DOHH2 (cell line): Measurements from ENCODE around the gene SNRNP40.

Source experiments
- H3F3A ChIP-seq: fragments of 200-600 bp; sonication (generic), shearing (Covaris generic); 2 replicates; pipeline ENCODE4 v1.6.0; 2016; ENCODE audit warnings: antibody characterized with exemption, mild to moderate bottlenecking; ENCODE audit not compliant: control insufficient read depth, insufficient read depth
- H3K27ac ChIP-seq: fragments of 200-600 bp; sonication (generic); 2 replicates; pipeline ENCODE4 v1.5.1; 2014; ENCODE audit warnings: low read depth, mild to moderate bottlenecking, low read length, moderate library complexity
- H3K27me3 ChIP-seq: fragments of 200-600 bp; sonication (generic); 2 replicates; pipeline ENCODE4 v1.6.1; 2014; ENCODE audit warnings: mild to moderate bottlenecking, low read length, mixed read lengths; ENCODE audit not compliant: control insufficient read depth
- H3K36me3 ChIP-seq: fragments of 200-600 bp; sonication (generic); 2 replicates; pipeline ENCODE4 v1.6.1; 2014; ENCODE audit warnings: mild to moderate bottlenecking, low read length, moderate library complexity, mixed read lengths; ENCODE audit not compliant: control insufficient read depth
- H3K4me1 ChIP-seq: fragments of 200-600 bp; sonication (generic); 2 replicates; pipeline ENCODE4 v1.6.1; 2014; ENCODE audit warnings: mild to moderate bottlenecking, low read length, mixed read lengths; ENCODE audit not compliant: control insufficient read depth
- H3K4me2 ChIP-seq: fragments of 200-600 bp; sonication (generic); 2 replicates; pipeline ENCODE4 v1.6.0; 2014; ENCODE audit warnings: mild to moderate bottlenecking, low read length, moderate library complexity
- H3K4me3 ChIP-seq: fragments of 200-600 bp; sonication (generic); 2 replicates; pipeline ENCODE4 v1.5.1; 2014; ENCODE audit warnings: mild to moderate bottlenecking, low read length, mixed read lengths
- H3K79me2 ChIP-seq: fragments of 200-600 bp; sonication (generic); 2 replicates; pipeline ENCODE4 v1.6.1; 2014; ENCODE audit warnings: mild to moderate bottlenecking, low read length, mixed read lengths; ENCODE audit not compliant: control insufficient read depth
- H3K9me2 ChIP-seq: fragments of 200-600 bp; sonication (generic); replicated peaks from 2 replicates; pipeline ENCODE4 v1.6.1; 2014; ENCODE audit warnings: mild to moderate bottlenecking, low read length, mixed read lengths; ENCODE audit not compliant: control insufficient read depth
- H3K9me3 ChIP-seq: fragments of 200-600 bp; sonication (generic); 2 replicates; pipeline ENCODE4 v1.6.1; 2014; ENCODE audit warnings: antibody characterized with exemption, low read length, mixed read lengths; ENCODE audit not compliant: control insufficient read depth, insufficient read depth
- H4K20me1 ChIP-seq: fragments of 200-600 bp; sonication (generic); 2 replicates; pipeline ENCODE4 v1.6.0; 2014; ENCODE audit warnings: low read depth, mild to moderate bottlenecking, antibody characterized with exemption, low read length, moderate library complexity; ENCODE audit not compliant: control insufficient read depth, insufficient read depth
- CTCF ChIP-seq: fragments of 200-600 bp; sonication (generic); IDR thresholded peaks from one replicate; pipeline ENCODE4 v1.5.1; 2014; ENCODE audit warnings: antibody characterized with exemption, mild to moderate bottlenecking, low read depth, low read length; ENCODE audit not compliant: poor library complexity, severe bottlenecking
- EZH2phosphoT487 ChIP-seq: fragments of 200-600 bp; sonication (generic); IDR thresholded peaks from 2 replicates; pipeline ENCODE4 v1.6.1; 2017; ENCODE audit warnings: borderline replicate concordance, mild to moderate bottlenecking, antibody characterized with exemption, low read length, moderate library complexity, mixed read lengths

Gene SNRNP40

GRCh38 chr1:31241321-31241720 is 55.3 kb downstream of the SNRNP40 start:
- no peaks in the 10 kb centered on the region for H3K9me3 ChIP-seq
- no peaks in the 10 kb centered on the region for H3K9me2 ChIP-seq
- TF ChIP-seq EZH2phosphoT487, result no peak
- H3K4me1 ChIP-seq, result peaks cover 29% of the 10 kb centered on the region
- H3K27ac ChIP-seq, result no peak overlapping the region
- H3F3A ChIP-seq, result no peaks in the 10 kb centered on the region
- no peaks in the 10 kb centered on the region for H4K20me1 ChIP-seq
- H3K27me3 ChIP-seq, result peaks cover 34% of the 10 kb centered on the region
- peak overlapping the region; percentile 44 for H3K4me3 ChIP-seq
- no peaks in the 10 kb centered on the region for H3K36me3 ChIP-seq
- peak overlapping the region; percentile 75 for H3K4me2 ChIP-seq
- H3K79me2 ChIP-seq, result no peaks in the 10 kb centered on the region

- H4K20me1 ChIP-seq, result no peaks in the 10 kb centered on the region
- H3K9me2 ChIP-seq, result no peaks in the 10 kb centered on the region
- no peak within 1 kb of the TSS for H3K4me3 ChIP-seq
- no peaks in the 10 kb centered on the region for H3K36me3 ChIP-seq
- H3K27ac ChIP-seq, result no peak within 1 kb of the TSS
- peaks cover 29% of the 10 kb centered on the region for H3K4me1 ChIP-seq
- H3F3A ChIP-seq, result no peaks in the 10 kb centered on the region
- H3K9me3 ChIP-seq, result no peaks in the 10 kb centered on the region
- H3K79me2 ChIP-seq, result no peaks in the 10 kb centered on the region
- peaks cover 39% of the 10 kb centered on the region for H3K27me3 ChIP-seq
- H3K4me2 ChIP-seq, result no peak within 1 kb of the TSS
- TF ChIP-seq EZH2phosphoT487 (no peak), CTCF (no peak)
Observed at GRCh38 chr1:31239653-31240241, 56.8 kb downstream of the SNRNP40 start, which contains the start of gene NKAIN1. NKAIN1 (minus strand) TSS chr1:31239887; CDS start chr1:31239547, 340 bp downstream.

GRCh38 chr1:31238986-31239613 is 57.5 kb downstream of the SNRNP40 start:
- TF ChIP-seq EZH2phosphoT487 (no peak), CTCF (no peak)
- no peaks in the 10 kb centered on the region for H3K36me3 ChIP-seq
- H3K9me3 ChIP-seq, result no peaks in the 10 kb centered on the region
- H3K4me1 ChIP-seq, result peaks cover 27% of the 10 kb centered on the region
- no peak overlapping the region for H3K4me2 ChIP-seq
- H3K79me2 ChIP-seq, result no peaks in the 10 kb centered on the region
- H3K27ac ChIP-seq, result no peak overlapping the region
- peaks cover 39% of the 10 kb centered on the region for H3K27me3 ChIP-seq
- no peaks in the 10 kb centered on the region for H3F3A ChIP-seq
- H3K9me2 ChIP-seq, result no peaks in the 10 kb centered on the region
- no peak overlapping the region for H3K4me3 ChIP-seq
- no peaks in the 10 kb centered on the region for H4K20me1 ChIP-seq

GRCh38 chr1:31238612-31238985 is 58.0 kb downstream of the SNRNP40 start:
- Histone ChIP-seq H3K9me3 (no peaks in the 10 kb centered on the region), H3K4me2 (no peak overlapping the region), H3K4me1 (peaks cover 22% of the 10 kb centered on the region), H4K20me1 (no peaks in the 10 kb centered on the region), H3K27ac (no peak overlapping the region), H3K4me3 (no peak overlapping the region), H3F3A (no peaks in the 10 kb centered on the region), H3K79me2 (no peaks in the 10 kb centered on the region), H3K9me2 (no peaks in the 10 kb centered on the region), H3K27me3 (peaks cover 39% of the 10 kb centered on the region), H3K36me3 (no peaks in the 10 kb centered on the region)
- TF ChIP-seq EZH2phosphoT487, result no peak
- TF ChIP-seq CTCF, result no peak
